Chondrocyte (in vitro differentiated cells): Measurements from ENCODE around the gene ABCA4. TPM values are rescaled to one million over a fixed set of nuclear protein-coding genes. Genes with fewer than 3 reads are reported as not detected.

Experiments
- DNase-seq: peaks from one replicate; pipeline ENCODE4 v3.0.0; 2021; ENCODE audit warnings: mixed read lengths, low spot score
- H3K27ac Mint-ChIP-seq: one replicate; pipeline ENCODE4 v1.8.0; 2021; ENCODE audit warnings: mild to moderate bottlenecking, moderate library complexity, mixed read lengths; ENCODE audit not compliant: unreplicated experiment
- H3K27me3 Mint-ChIP-seq: 2 replicates; pipeline ENCODE4 v1.8.0; 2021; ENCODE audit warnings: low read depth, mixed read lengths
- H3K36me3 Mint-ChIP-seq: 2 replicates; pipeline ENCODE4 v1.8.0; 2021; ENCODE audit warnings: low read depth, mixed read lengths
- H3K4me1 Mint-ChIP-seq: 2 replicates; pipeline ENCODE4 v1.8.0; 2021; ENCODE audit warnings: low read depth, mild to moderate bottlenecking, mixed read lengths
- H3K4me3 Mint-ChIP-seq: one replicate; pipeline ENCODE4 v1.8.0; 2021; ENCODE audit warnings: mild to moderate bottlenecking, moderate library complexity, mixed read lengths; ENCODE audit not compliant: unreplicated experiment
- H3K9me3 Mint-ChIP-seq: 2 replicates; pipeline ENCODE4 v1.8.0; 2021; ENCODE audit warnings: low read depth, mixed read lengths
- CTCF ChIP-seq: fragments of 200-600 bp; sonication (generic); IDR thresholded peaks from 2 replicates; pipeline ENCODE4 v1.5.0; 2021; ENCODE audit warnings: antibody characterized with exemption, mild to moderate bottlenecking, moderate library complexity
- total RNA-seq: library from RNA; stranded (reverse); gene quantifications from 3 replicates; pipeline ENCODE4 v1.2.1, GENCODE V29; 2021

The ABCA4 gene
- total RNA-seq, 1 donor from 2014 or later: 0.22 TPM

GRCh38 chr1:94017155-94017829 lies 103.7 kb downstream of the ABCA4 start:
- Mint-ChIP-seq H3K4me3 (no peak overlapping the region), H3K27me3 (peaks cover 2% of the 10 kb centered on the region), H3K4me1 (peaks cover 32% of the 10 kb centered on the region), H3K9me3 (no peaks in the 10 kb centered on the region), H3K27ac (no peak overlapping the region), H3K36me3 (no peaks in the 10 kb centered on the region)
- no peak for DNase-seq
- TF ChIP-seq CTCF: no peak

DNA sequence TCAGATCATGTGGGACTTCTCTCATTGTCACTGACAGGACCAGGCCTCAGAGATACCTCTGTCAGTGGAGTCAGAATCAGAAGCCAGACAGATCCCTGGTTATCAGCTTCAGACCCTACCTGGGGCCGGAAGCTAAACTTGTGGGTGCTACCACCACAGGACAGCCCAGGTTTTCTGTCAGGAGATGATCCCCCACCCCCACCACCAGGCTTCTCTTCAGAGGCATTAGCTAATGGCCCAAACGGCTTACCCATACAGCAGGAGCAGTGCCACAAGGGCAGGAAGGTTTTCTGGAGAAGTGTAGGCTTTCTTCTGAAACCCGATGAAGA lies 105.5 kb downstream of the ABCA4 start:
- H3K9me3 Mint-ChIP-seq: no peaks in the 10 kb centered on the region
- peaks cover 18% of the 10 kb centered on the region for H3K4me1 Mint-ChIP-seq
- H3K27me3 Mint-ChIP-seq: peaks cover 2% of the 10 kb centered on the region
- no peak overlapping the region for H3K4me3 Mint-ChIP-seq
- DNase-seq: no peak
- H3K27ac Mint-ChIP-seq: no peak overlapping the region
- no peak for TF ChIP-seq CTCF
- H3K36me3 Mint-ChIP-seq: no peaks in the 10 kb centered on the region

- DNase-seq: no peak
- Mint-ChIP-seq H3K27me3 (peaks cover 2% of the 10 kb centered on the region), H3K4me1 (peaks cover 12% of the 10 kb centered on the region), H3K4me3 (no peak overlapping the region), H3K36me3 (no peaks in the 10 kb centered on the region), H3K9me3 (no peaks in the 10 kb centered on the region), H3K27ac (no peak overlapping the region)
- no peak for TF ChIP-seq CTCF
Measured at GRCh38 chr1:94014635-94015488, 106.1 kb downstream of the ABCA4 start.

DNA sequence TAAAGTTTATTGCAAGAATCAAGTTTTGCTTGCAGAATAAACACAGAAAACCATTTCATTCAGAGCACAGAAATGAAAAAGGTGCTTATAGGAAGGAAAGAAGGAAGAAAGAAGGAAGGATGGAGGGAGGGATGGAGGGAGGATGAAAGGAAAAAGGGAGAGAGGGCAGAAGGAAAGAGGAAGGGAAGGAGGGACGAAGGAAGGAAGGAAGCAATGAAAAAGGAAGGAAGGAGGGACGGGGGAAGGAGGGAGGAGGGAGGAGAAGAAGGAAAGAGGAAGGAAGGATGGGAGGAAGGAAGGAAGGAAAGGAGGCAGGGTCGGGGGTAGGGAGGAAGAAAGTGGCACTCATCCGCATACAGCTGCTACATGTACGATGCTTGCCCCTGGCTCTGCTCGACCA lies 106.9 kb downstream of the ABCA4 start:
- H3K4me1 Mint-ChIP-seq: peaks cover 12% of the 10 kb centered on the region
- H3K36me3 Mint-ChIP-seq: no peaks in the 10 kb centered on the region
- H3K27ac Mint-ChIP-seq: no peak overlapping the region
- H3K27me3 Mint-ChIP-seq: peaks cover 2% of the 10 kb centered on the region
- DNase-seq: no peak
- no peaks in the 10 kb centered on the region for H3K9me3 Mint-ChIP-seq
- no peak for TF ChIP-seq CTCF
- no peak overlapping the region for H3K4me3 Mint-ChIP-seq

DNA sequence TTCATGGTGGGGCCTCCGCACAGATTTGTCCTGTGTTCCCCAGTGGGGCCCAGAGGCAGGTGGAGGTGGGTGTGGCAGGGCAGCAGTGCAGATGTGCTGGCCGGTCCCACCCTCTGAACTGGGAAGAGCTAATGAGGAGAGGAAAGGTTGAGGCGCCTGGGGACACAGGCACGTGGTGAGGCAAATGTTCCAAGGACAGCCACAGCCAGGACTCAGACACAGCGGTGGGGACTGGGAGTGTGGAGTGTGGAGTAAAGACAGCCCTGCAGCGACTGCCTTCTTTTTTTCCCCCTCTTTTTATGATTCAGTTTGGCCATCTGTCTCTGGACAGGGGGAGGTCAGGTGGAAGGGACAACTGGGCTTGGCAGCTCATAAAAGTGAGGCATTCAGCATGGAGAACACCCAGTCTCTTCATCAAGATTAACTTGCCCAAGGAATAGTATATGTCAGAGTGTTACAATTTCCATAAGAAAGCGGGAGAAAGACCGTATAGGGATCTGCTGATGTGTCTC lies 107.5 kb downstream of the ABCA4 start:
- Mint-ChIP-seq H3K27ac (no peak overlapping the region), H3K4me1 (peaks cover 12% of the 10 kb centered on the region), H3K27me3 (peaks cover 2% of the 10 kb centered on the region), H3K9me3 (no peaks in the 10 kb centered on the region), H3K36me3 (no peaks in the 10 kb centered on the region), H3K4me3 (no peak overlapping the region)
- DNase-seq: no peak
- TF ChIP-seq CTCF: no peak
